GM12878 (cell line): ENCODE measurements around the gene KLK2. TPM values are rescaled to one million over a fixed set of nuclear protein-coding genes. Genes with fewer than 3 reads are reported as not detected.

ENCODE experiments used
- ATAC-seq: fragments of 200-7000 bp; cut with Tn5 transposase; 3 replicates; pipeline ENCODE4 v1.9.1; 2020; ENCODE audit warnings: mild to moderate bottlenecking, moderate library complexity
- BruUV-seq: library from RNA; stranded (reverse); fragments of 400-500 nt; replicated peaks from 2 replicates; lab custom pipeline; 2021; lab: Mats Ljungman, UMichigan
- CTCF ChIA-PET: fragments of 300-600 bp; sonication (Branson Sonifier 250); formaldehyde crosslinking; extraction: SDS; loops from one replicate; lab custom pipeline; 2021; ENCODE audit warnings: inconsistent platforms; lab: Yijun Ruan, JAX
- POLR2A ChIA-PET: fragments of 350-600 bp; formaldehyde crosslinking; extraction: SDS; loops from one replicate; lab custom pipeline; 2021; ENCODE audit warnings: inconsistent platforms; lab: Charles Lee
- RAD21 ChIA-PET: fragments of 300-600 bp; sonication (Branson Sonifier 250); formaldehyde crosslinking; loops from one replicate; lab custom pipeline; 2023; ENCODE audit warnings: antibody characterized with exemption; ENCODE audit not compliant: unreplicated experiment; lab: Charles Lee
- SMC1A ChIA-PET: fragments of 300-600 bp; sonication (Branson Sonifier 250); formaldehyde crosslinking; loops from one replicate; lab custom pipeline; 2023; ENCODE audit not compliant: unreplicated experiment, uncharacterized antibody; lab: Charles Lee
- DNase-seq: peaks from one replicate; pipeline ENCODE4 v3.0.0-alpha.2; 2011; ENCODE audit warnings: low read depth, low spot score
- FAIRE-seq: peaks from 3 replicates; lab custom pipeline; 2011; peaks lifted over from hg19 to GRCh38; lab: Jason Lieb, UNC
- H2AFZ ChIP-seq: 2 replicates; pipeline ENCODE4 v1.6.0; 2011; ENCODE audit warnings: low read depth, low read length, control low read depth; ENCODE audit not compliant: control insufficient read depth
- H3K27ac ChIP-seq: 2 replicates; pipeline ENCODE4 v1.5.1; 2011; ENCODE audit warnings: control low read depth; ENCODE audit not compliant: control insufficient read depth, insufficient read depth
- H3K27me3 ChIP-seq, 2 experiments: replicated peaks in 1 of 2; 2 replicates each; pipeline versions ENCODE4 v1.6.0 to v1.6.1; 2011; ENCODE audit warnings: low read length in 1 of 2; ENCODE audit not compliant: control insufficient read depth in 2 of 2, insufficient read depth in 2 of 2
- H3K36me3 ChIP-seq, 2 experiments: 2 replicates each; pipeline ENCODE4 v1.5.1; 2011; ENCODE audit warnings: low read length in 1 of 2; ENCODE audit not compliant: control insufficient read depth in 2 of 2, insufficient read depth in 2 of 2
- H3K4me1 ChIP-seq: 2 replicates; pipeline ENCODE4 v1.6.1; 2011; ENCODE audit warnings: mild to moderate bottlenecking, low read length, moderate library complexity, mixed read lengths; ENCODE audit not compliant: control insufficient read depth, insufficient read depth
- H3K4me2 ChIP-seq: 2 replicates; pipeline ENCODE4 v1.6.0; 2011; ENCODE audit warnings: control low read depth; ENCODE audit not compliant: control insufficient read depth, insufficient read depth
- H3K4me3 ChIP-seq: fragments of 200-600 bp; sonication (generic); 2 replicates; pipeline ENCODE4 v1.5.1; 2016
- H3K79me2 ChIP-seq: 2 replicates; pipeline ENCODE4 v1.6.0; 2011; ENCODE audit warnings: low read length; ENCODE audit not compliant: control insufficient read depth, insufficient read depth
- H3K9ac ChIP-seq: 2 replicates; pipeline ENCODE4 v1.8.0; 2011; ENCODE audit warnings: low read length, control low read depth, mixed read lengths; ENCODE audit not compliant: control insufficient read depth, insufficient read depth
- H3K9me3 ChIP-seq: replicated peaks from 3 replicates; pipeline ENCODE4 v1.5.1; 2011; ENCODE audit warnings: mild to moderate bottlenecking, low read length; ENCODE audit not compliant: control insufficient read depth, insufficient read depth
- H4K20me1 ChIP-seq: 2 replicates; pipeline ENCODE4 v1.6.0; 2011; ENCODE audit not compliant: control insufficient read depth, insufficient read depth
- BACH1 ChIP-seq: fragments of 450-650 bp; IDR thresholded peaks from 2 replicates; pipeline ENCODE4 v1.6.1; 2017; ENCODE audit warnings: mild to moderate bottlenecking, borderline replicate concordance
- BCL3 ChIP-seq: IDR thresholded peaks from 2 replicates; pipeline ENCODE4 v1.6.1; 2011; ENCODE audit warnings: borderline replicate concordance, low read depth, mild to moderate bottlenecking, moderate library complexity, low read length; ENCODE audit not compliant: insufficient read depth, poor library complexity, severe bottlenecking
- CBX5 ChIP-seq: sonication (generic); IDR thresholded peaks from 2 replicates; pipeline ENCODE4 v1.6.1; 2016; ENCODE audit warnings: low read depth, moderate library complexity, mild to moderate bottlenecking, inconsistent platforms
- E2F4 ChIP-seq: IDR thresholded peaks from 2 replicates; pipeline ENCODE4 v1.6.1; 2012; ENCODE audit warnings: low read depth, low read length, improper control_type of control experiment
- E4F1 ChIP-seq: fragments of 450-650 bp; IDR thresholded peaks from 2 replicates; pipeline ENCODE4 v1.6.1; 2018; ENCODE audit warnings: borderline replicate concordance, mild to moderate bottlenecking; ENCODE audit not compliant: partially characterized antibody
- EED ChIP-seq: sonication (generic); IDR thresholded peaks from 2 replicates; pipeline ENCODE4 v1.6.1; 2016; ENCODE audit warnings: antibody characterized with exemption, low read depth
- JUNB ChIP-seq: IDR thresholded peaks from 2 replicates; pipeline ENCODE4 v1.6.1; 2016; ENCODE audit warnings: antibody characterized with exemption, mild to moderate bottlenecking
- KAT2A ChIP-seq: conservative IDR thresholded peaks from 2 replicates; pipeline ENCODE4 v1.6.1; 2011; ENCODE audit warnings: low read depth, low read length; ENCODE audit not compliant: control insufficient read depth
- MAX ChIP-seq: IDR thresholded peaks from 2 replicates; pipeline ENCODE4 v1.6.1; 2012; ENCODE audit warnings: low read depth, low read length, improper control_type of control experiment
- NFXL1 ChIP-seq: fragments of 450-650 bp; IDR thresholded peaks from 2 replicates; pipeline ENCODE4 v1.6.1; 2017; ENCODE audit warnings: antibody characterized with exemption, mild to moderate bottlenecking, borderline replicate concordance
- POLR2AphosphoS2 ChIP-seq: IDR thresholded peaks from 2 replicates; pipeline ENCODE4 v1.6.1; 2011; ENCODE audit warnings: low read depth, mild to moderate bottlenecking, low read length, improper control_type of control experiment, moderate library complexity
- POLR2AphosphoS5 ChIP-seq: IDR thresholded peaks from 2 replicates; pipeline ENCODE4 v1.6.1; 2011; ENCODE audit warnings: mild to moderate bottlenecking, low read length, inconsistent platforms
- RELA ChIP-seq: fragments of 450-650 bp; IDR thresholded peaks from 2 replicates; pipeline ENCODE4 v1.8.0; 2014; ENCODE audit warnings: borderline replicate concordance; ENCODE audit not compliant: partially characterized antibody
- STAT1 ChIP-seq: fragments of 450-650 bp; conservative IDR thresholded peaks from 2 replicates; pipeline ENCODE4 v1.6.1; 2014; ENCODE audit warnings: antibody characterized with exemption, mild to moderate bottlenecking
- ZBTB33 ChIP-seq: fragments of 450-650 bp; IDR thresholded peaks from 2 replicates; pipeline ENCODE4 v1.6.1; 2017; ENCODE audit warnings: mild to moderate bottlenecking
- ZNF622 ChIP-seq: fragments of 450-650 bp; IDR thresholded peaks from 2 replicates; pipeline ENCODE4 v1.6.1; 2017; ENCODE audit warnings: mild to moderate bottlenecking, inconsistent platforms
- WGBS: methylation state at CpG from one replicate; pipeline ENCODE4 v1.1.6; 2016; ENCODE audit warnings: low lambda C conversion rate; ENCODE audit not compliant: insufficient replicate concordance, insufficient coverage; ENCODE audit errors: missing lambda C conversion rate; 5-methylcytosine and 5-hydroxymethylcytosine counted together
- in situ Hi-C: fragments of 300-500 bp; cut with MboI; formaldehyde crosslinking; loops from 9 replicates; pipeline ENCODE4 v1.14.3; 2018; ENCODE audit warnings: mixed read lengths
- intact Hi-C: fragments of 100-400 bp; cut with micrococcal nuclease; formaldehyde crosslinking; loops from one replicate; pipeline ENCODE4 v1.14.2; 2022; ENCODE audit not compliant: unreplicated experiment
- polyA plus RNA-seq, 11 experiments: library from polyadenylated mRNA; depleted of rRNA in 4 of 11; unstranded in 6 of 11; stranded (reverse) in 5 of 11; fragments of >200 nt; fragmentation: Nextera tagmentation in 4 of 11; fragmentation: Illumina TruSeq in 1 of 11; extraction: Ambion mirVana in 4 of 11; extraction: Trizol in 1 of 11; gene quantifications; 1 replicate in 1 of 11; 2 replicates in 10 of 11; pipeline versions ENCODE4 v1.2.1 to v1.2.3, GENCODE V29; 2011 to 2016; ENCODE audit warnings: inconsistent platforms in 2 of 11, missing spikeins in 2 of 11, low read depth in 1 of 11
- total RNA-seq, 4 experiments: library from RNA; depleted of rRNA in 3 of 4; stranded (reverse); fragments of >200 nt in 3 of 4; fragmentation: Illumina TruSeq in 1 of 4; extraction: Trizol in 1 of 4; gene quantifications; 2 replicates each; pipeline versions ENCODE4 v1.2.1 to v1.2.3, GENCODE V29; 2013 to 2021

Gene KLK2
- total and polyA plus RNA-seq, 10 of the 15 experiments (the other 5 are each of a cell fraction or from before 2014, with no cell fraction given), result 0.19 to 3.1 (median 1.2) TPM

- SMC1A ChIA-PET, result interaction anchor here (1.7 to 3.8 kb wide), 2 partner anchors 19 to 197 kb away, joined by 3 to 32 read pairs; no protein-coding TSS in a partner anchor
- Histone ChIP-seq H3K27me3 (no peaks in the 10 kb centered on the region), H3K79me2 (no peaks in the 10 kb centered on the region), H3K4me1 (peaks cover 5% of the 10 kb centered on the region), H2AFZ (no peak overlapping the region), H3K36me3 (no peaks in the 10 kb centered on the region), H4K20me1 (no peaks in the 10 kb centered on the region), H3K27ac (no peak overlapping the region)
- POLR2A ChIA-PET, result no interaction called here
- no peak for FAIRE-seq
- DNase-seq, result no peak
- RAD21 ChIA-PET, result interaction anchor here (1.6 kb wide), 1 partner anchor 19 kb away, joined by 4 read pairs; no protein-coding TSS in a partner anchor
- WGBS, result 93% methylated on average over 3 of the region's 4 CpGs
- BruUV-seq, result no TSS peak
- TF ChIP-seq POLR2AphosphoS5 (no peak), JUNB (no peak), MAX (no peak), KAT2A (no peak), RELA (no peak), E2F4 (no peak), ZNF622 (no peak), ZBTB33 (no peak), CBX5 (no peak), EED (no peak), E4F1 (no peak), BACH1 (no peak), NFXL1 (no peak), POLR2AphosphoS2 (no peak), BCL3 (no peak), STAT1 (no peak)
- TF ChIP-seq, all 136 proteins: peak for 0
- Histone ChIP-seq H3K4me2 (no peak overlapping the region), H3K9ac (no peak overlapping the region), H3K9me3 (no peaks in the 10 kb centered on the region; the same call in 2 of the 3 replicates), H3K4me3 (no peak overlapping the region)
- CTCF ChIA-PET, result no interaction called here
- no peak for ATAC-seq
- in situ Hi-C loops (no loop called here), intact Hi-C loops (no loop called here)
Observed at GRCh38 chr19:50902640-50903039, 29.4 kb downstream of the KLK2 start.
